HS-5 (cell line): ENCODE results near the gene OOEP.
A peak's percentile ranks its signal among the peaks of the same experiment; 100 is the strongest.
"Not testable (repeated sequence)": the region's sequence is repeated elsewhere in the genome, so short reads cannot be mapped to it uniquely, and the experiment has no call there.

Experiments
- DNase-seq: peaks from one replicate; pipeline ENCODE4 v3.0.0-alpha.2; 2012; ENCODE audit warnings: low read depth

The OOEP gene

DNA sequence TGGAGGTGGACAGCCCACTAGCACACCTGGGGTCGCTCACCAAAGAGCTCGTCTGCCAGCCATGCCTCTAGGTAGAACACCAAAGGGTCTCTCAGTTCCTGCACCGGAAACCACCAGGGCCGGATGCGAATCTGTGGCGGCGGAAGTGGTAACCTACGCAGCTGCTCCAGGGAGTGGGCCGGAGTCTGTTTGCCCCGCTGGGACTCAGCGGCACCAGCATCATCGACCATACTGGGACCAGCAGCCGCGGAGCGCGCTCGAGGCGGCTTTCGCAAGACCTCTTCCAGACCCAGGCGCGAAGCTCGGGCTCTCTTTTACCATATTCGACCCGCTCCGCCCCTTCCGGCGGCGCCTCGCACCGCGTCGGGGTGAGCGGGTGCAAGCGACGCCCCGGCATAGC lies at the start of gene OOEP:
Gene OOEP, minus strand, starts transcription at position 335 of the 400 bp plus-strand sequence. Its CDS starts 105 bp downstream, at position 230.
- no peak for DNase-seq

DNA sequence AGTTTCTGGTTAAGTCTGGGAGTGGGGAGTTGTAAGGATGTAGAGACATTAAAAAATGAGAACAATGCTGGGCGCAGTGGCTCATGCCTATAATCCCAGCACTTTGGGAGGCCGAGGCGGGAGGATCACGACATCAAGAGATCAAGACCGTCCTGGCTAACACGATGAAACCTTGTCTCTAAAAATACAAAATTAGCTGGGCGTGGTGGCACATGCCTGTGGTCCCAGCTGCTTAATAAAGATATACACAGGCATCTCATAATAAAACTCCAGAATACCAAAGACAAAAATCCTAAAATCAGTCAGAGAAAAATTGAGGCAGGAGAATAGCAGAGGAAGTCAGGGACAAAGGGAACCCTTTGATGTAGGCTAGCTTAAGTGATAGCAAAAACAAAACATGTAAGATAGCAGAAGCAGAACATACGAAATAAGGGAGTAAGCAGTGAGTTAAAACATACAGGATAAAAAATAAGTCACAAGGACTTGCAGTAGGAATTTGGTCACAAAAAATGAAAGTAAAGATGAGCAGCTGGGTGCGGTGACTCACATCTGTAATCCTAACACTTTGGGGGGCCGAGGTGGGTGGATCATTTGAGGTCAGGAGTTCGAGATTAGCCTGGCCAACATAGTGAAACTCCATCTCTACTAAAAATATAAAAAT lies 48.5 kb upstream of the OOEP start:
- DNase-seq: no peak

DNA sequence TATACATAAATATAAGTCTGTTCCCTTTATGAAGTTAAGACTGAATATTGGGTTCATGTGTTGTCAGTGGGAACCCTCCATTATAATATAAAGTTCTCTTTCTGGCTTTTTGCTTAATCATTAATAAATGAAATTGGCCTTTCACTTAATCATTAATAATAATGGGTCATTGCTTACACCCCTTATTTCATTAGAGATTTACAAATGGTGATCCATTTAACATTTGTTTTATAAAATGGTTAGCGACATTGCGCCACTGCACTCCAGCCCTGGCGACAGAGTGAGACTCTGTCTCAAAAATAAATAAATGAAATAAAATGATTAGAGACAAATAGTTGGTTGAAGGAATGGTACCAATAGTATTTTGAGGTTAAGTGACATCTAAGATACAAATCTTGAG lies 43.4 kb upstream of the OOEP start:
- no peak for DNase-seq

DNA sequence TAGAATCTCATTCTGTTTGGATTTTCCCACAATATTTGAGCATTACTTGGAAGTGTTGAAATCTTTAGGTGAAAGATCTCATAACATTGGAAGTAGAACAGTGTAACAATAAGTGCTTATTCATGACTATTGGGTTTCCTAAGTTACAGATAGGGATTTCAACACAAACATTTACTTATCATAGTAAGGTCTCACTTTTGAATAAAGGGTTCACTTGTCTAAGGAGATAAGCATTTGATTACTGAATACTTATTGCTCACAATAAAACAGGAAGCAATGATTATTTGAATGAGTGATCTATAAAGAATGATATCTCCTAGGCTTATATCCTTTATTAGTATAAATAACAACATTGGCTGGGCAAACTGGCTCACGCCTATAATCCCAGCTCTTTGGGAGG lies 39.7 kb upstream of the OOEP start:
- no peak for DNase-seq

DNA sequence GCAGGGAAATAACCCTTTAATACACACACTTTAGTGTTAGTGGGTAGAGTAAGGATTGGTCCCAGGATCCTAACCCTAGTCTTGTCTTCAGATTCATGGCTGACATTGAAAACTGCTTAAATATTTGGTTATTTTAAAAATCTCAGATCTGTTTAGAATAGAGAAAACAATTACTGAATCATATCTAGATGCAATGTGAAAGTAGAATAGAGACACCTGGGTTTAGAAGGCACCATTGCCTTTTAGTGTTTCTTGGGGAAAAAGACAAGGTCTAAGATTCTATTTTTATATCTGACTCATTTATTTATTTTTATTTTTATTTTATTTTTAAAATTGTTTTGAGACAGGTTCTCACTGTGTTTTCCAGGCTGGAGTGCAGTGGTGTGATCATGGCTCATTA lies 31.0 kb upstream of the OOEP start:
- no peak for DNase-seq

DNA sequence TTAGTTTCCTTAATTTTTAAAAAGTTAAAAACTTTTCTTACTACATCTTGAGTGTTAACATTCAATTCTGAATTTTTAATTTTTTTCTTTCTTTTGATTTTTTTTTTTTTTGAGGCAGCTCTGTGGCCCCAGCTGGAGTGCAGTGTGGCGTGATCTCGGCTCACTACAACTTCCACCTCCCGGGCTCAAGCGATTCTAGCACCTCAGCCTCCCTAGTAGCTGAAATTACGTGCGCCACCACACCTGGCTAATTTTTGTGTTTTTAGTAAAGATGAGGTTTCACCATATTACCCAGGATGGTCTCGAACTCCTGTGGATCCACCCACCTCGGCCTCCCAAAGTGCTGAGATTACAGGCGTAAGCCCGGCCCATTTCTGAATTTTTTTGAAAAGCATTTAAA lies 26.2 kb upstream of the OOEP start:
- DNase-seq: no peak

DNA sequence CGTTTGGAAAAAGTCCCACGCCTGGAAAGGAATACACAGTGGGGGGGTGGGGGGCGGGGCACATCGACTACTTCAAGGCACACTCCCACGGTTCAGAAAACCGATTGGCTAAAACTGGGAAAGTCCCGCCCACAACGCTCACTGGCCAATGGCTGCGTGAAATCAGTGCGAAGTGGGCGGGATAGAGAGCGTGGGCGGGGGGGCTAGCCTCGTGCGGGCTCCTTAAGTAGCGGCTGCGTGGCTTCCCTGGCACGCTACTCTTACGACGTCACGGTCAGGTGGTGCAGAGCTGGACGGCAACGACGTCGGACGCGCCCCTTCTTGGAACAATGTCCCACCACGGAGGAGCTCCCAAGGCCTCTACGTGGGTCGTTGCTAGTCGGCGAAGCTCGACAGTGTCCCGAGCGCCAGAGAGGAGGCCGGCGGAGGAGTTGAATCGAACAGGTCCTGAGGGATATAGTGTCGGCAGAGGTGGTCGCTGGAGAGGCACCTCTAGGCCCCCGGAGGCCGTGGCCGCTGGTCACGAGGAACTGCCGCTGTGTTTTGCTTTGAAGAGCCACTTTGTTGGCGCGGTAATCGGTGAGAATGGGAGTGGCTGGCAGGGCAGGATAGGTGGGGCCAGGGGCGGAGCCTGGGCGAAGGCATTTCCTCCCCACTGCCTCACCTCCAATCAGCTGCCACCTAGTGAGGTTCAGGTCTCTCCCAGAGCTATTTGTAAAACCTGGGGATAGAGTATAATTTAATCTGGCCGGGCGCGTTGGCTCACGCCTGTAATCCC lies 25.1 kb upstream of the OOEP start, which contains the start of gene DDX43:
Gene DDX43, plus strand, starts transcription at position 252 of the 778 bp plus-strand sequence. Its CDS starts 78 bp downstream, at position 330.
- no peak for DNase-seq

DNA sequence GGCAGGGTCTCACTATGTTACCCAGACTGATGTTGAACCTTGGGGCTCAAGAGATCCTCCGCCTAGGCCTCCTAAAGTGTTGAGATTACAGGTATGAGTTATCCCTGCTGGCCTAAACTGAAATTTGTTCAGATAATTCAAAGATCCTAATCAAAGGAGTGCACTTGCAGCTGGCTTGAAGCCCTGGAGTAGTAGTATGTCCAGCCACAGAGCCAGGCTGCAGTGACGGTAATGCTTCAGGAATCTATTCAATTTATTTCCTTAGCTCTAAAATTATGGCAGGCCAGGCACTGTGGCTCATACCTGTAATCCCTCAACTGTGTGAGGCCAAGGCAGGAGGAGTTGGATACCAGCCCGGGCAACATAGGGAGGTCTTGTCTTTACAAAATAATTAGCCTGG lies 23.6 kb upstream of the OOEP start:
- no peak for DNase-seq

DNA sequence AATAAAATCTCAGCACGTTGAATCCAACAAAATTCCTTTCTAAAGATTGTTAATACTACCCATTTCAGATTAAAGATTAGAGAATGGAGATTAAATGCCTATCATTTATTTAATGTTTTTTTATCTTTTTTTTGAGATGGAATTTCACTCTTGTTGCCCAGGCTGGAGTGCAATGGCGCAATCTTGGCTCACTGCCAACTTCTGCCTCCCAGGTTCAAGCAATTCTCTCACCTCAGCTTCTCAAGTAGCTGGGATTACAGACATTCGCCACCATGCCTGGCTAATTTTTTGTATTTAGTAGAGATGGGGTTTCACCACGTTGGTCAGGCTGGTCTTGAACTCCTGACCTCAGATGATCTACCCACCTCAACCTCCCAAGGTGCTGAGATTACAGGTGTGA lies 22.5 kb upstream of the OOEP start:
- DNase-seq: not testable (repeated sequence)

DNA sequence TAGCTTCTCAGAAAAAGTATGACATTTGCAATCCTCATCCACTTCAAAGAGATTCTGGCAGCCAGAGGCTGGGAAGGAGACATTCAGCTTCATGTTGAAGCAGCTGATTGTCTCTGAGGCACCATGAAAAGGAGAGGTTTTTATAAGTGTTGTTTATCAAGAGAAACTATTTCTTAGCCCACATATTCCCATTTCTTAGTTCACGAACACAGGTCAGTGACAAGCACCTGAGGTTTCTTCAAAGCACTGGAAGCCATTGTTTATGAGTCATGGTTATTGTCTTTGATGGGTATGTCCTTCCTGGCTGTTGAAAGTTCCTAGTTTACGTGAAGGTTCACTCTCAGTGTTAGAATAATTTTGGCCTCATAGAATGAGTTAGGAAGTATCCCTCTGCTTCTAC lies 22.0 kb upstream of the OOEP start:
- no peak for DNase-seq

DNA sequence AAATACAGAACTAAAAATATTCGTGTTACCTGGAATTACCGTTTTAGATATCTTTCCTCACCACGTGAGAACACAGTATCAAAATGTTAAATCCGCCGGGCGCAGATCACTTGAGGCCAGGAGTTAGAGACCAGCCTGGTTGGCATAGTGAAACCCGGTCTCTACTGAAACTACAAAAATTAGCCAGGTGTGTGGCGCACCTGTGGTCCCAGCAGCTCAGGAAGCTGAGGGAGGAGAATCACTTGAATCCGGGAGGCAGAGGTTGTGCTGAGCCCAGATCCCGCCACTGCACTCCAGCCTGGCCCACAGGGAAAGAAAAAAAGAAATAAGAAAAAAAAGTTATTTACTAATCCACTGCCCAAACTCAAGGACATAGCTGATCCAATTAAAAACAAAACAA lies 20.2 kb upstream of the OOEP start:
- no peak for DNase-seq

DNA sequence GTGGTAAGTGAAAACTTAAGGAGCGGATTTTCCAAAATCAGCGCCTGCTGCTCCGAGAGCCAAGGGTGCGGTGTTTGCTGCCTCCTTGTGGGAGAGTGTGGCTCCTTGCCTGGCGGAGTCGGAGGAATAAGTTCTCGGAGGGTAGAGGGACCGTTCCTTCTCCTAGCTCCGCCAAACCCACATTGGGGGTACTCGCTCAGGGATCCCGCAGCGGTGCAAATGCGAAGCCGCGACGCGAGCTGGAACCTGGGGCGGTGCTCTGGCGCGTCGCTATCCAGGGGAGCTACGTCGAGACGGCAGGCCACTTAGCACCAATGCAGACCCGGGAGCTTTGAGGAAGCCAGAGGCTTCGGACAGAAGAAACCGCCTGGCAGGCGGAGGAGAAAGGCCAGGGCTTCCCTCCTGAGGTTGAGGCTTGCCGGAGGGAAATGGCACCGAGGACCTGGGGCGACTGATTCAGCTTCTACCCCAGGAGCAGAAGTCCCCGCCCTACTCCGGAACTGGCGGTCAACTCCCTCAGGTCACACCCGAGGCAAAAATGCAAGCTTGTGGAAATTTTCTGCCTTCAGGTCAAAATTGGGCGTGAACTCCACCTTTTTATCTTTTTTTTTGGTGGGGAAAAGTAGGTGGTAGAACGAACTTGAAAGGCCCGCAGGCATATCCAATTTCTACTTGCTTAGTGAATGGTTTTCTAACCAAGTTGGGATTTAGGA lies 19.3 kb upstream of the OOEP start:
- peak; percentile 52 for DNase-seq

DNA sequence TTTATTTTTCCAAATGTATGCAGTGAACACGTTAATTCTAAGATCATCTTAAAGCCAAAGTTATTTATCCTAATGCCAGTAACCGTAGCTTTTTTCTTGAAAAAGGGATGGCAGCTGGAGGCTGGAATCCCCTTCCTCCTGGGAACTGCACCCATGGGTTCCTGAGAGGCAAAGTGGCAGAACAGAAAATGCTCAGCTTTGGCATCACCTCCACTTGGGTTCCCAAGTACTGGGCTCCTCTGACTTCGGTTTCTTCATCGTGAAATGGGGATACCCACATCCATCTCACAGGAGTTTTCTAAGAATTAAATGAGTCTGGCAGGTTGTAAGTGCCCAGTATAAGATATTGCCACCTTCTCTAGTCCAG lies 18.7 kb upstream of the OOEP start:
- DNase-seq: no peak

DNA sequence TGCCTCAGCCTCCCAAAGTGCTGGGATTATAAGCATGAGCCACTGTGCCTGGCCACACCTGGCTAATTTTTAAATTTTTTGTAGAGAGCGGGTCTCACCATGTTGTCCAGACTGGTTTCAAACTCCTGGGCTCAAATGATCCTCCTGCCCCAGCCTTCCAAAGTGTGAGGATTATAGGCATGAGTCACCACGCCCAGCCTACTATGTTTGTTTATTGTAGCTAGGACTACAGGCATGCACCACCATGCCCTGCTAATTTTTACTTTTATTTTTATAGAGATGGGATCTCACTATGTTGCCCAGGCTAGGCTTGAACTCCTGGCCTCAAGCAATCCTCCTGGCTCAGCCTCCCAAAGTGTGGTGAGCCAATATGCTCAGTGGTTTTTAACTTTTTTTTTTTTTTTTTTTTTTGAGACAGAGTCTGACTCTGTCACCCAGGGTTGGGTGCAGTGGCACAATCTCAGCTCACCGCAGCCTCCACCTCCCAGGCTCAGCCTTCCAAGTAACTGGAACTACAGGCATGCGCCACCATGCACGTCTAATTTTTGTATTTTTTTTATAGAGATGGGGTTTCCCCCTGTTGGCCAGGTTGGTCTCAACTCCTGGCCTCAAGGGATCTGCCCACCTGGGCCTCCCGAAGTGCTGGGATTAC lies 12.9 kb upstream of the OOEP start:
- DNase-seq: no peak

DNA sequence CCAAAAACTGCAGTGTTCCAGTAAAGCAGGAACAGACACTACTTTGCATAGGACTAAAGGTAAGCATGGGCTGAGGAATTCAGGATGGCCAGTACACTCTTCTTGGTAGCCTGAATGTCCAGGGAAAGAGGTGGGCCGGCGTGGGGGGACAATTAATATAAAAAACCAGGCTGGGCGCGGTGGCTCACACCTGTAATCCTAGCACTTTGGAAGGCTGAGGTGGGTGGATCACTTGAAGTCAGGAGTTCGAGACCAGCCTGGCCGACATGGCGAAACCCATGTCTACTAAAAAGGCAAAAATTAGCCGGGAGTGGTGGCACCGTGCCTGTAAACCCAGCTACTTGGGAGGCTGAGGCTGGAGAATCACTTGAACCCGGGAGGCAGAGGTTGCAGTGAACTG lies 11.8 kb upstream of the OOEP start:
- DNase-seq: not testable (repeated sequence)

DNA sequence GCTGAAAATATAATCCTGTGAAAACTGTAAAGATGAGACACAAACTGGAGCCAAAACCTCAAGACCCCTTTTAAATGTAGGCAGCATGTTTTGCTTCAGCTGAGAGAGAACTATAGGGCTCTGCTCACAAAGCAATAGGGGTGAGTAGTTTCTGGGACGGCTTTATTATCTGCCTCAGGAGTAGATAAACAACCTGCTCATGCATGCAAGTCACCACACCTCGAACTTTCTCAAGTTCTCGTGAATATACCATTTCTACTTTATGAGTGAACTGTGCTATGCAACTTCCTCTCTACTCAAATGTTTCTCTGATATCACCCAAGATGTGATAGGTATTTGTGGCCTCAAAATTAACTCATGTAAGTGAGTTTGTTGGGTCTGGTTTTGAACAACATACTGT lies 7.5 kb upstream of the OOEP start:
- no peak for DNase-seq

DNA sequence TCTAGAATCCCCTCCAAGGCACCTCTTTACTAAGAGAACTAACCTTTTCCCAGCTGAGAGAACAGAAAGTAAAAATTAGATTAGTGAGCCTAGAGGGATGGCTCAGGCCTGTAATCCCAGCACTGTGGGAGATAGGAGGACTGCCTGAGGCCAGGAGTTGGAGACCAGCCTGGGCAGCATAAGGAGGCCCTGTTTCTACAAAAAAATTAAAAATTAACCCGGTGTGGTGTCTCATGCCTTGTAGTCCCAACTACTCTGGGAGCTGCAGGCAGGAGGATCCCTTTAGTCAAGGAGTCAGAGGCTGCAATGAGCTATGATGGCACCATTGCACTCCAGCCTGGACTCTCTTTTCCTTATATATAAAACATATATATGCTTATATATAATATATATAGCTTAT lies 5.5 kb upstream of the OOEP start:
- DNase-seq: no peak

DNA sequence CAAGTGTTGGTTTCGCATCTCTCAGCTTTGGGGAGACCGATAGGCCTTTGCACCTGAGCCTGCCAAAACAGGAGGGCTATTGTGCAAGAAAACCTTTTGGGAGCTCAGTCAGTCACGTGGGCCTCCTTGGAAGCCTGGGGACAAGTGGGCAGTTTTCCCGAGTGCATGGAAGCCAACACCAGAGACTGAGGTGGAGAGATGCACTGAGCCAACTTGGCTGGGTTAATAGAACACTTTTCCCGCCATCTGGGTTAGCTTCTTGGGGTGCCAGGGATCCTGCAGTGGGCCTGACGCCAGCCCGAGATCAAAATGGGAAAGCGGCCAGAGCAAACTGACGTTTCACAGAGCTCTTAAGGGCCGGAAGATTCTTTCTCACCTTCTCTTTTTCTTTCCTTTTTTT lies 2.8 kb upstream of the OOEP start:
- no peak for DNase-seq

DNA sequence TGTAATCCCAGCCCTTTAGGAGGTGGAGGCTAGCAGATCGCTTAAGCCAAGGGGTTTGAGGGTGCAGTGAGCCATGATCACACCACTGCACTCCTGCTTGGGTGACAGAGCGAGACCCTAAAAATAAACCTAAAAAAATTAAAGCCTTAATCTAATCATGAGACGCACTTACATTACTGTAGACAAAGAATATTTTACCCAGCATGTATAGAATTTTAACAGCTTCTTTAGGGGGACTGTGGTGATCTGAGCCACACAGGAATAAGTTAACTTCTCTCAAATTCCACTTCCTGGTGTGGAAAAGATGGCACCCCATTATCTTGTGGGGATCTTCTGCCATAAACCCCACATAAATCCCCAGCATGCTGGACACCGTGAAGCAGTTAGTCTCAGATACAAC lies 2.3 kb upstream of the OOEP start:
- DNase-seq: no peak

DNA sequence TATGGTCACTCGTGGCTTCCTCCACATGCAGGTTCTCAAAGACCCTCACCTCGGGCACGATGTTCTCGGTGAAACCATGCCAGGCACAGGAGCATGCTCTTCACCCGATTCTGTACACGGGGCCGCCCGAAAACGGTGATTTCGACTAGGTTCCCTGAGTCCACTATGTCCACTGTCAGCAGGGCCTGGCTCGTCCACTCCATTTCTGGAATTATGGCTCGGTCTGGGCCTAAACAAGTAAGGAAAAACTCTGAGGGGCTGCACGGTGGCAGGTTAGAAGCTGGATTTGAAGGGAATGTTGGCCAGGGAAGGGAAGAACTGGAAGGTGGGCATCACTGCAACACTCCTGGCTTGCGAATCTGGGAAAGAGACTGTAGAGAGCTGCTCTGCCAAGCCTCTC lies 540 bp downstream of the OOEP start:
- no peak for DNase-seq

DNA sequence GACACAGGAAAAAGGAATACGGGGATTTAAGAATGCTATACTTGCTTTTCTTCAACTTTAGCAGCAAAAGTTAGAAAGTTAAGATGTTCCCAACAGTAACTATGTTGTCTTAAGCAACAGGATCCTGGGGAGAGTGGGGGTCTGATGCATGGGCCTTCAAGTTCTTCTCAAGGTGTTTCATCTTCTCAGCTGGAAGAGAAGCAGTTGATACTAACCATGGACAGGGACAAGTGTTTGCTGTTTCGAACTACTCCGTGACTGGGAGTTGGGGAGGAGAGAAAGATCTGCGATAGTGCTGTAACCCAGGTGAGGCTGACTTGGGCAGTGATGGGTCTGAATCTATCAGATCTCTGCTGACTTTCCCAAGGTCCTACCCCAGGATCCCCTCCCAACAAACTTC lies 1.0 kb downstream of the OOEP start:
- no peak for DNase-seq

DNA sequence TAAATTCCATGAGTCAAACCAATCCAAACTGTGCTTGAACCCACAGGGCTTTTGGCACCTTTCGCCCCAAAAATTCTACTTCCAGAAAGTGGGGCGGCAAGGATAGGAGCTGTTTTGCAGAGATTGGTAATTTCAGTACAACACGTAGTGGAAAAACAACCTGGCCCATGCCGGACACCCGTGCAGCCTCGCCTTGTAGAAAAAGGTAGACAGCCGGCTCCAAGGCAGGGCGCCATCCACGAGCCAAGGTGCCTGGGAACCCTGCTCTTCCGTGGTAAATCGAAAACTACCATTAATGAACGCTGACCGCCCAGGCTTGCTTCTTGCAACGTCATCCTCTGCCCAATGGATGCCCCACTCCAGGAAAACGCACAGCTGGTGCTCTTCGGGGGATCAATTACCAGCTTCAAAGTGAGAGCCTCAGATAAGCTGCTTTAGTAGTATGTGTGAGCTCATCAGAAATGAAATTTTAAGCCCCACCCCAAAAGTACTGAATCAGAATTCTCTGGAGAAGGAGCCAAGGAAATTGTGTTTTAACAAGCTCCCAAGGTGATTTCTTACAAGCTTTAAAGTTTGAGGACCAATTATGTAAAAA lies 1.8 kb downstream of the OOEP start:
- DNase-seq: no peak
